Fibroblast of pulmonary artery (primary cell): ENCODE data around the gene CD2.

Experiments used
- DNase-seq: peaks from one replicate; pipeline ENCODE4 v3.0.0-alpha.2; 2010; ENCODE audit warnings: low read depth
- H3K4me3 ChIP-seq: replicated peaks from 2 replicates; pipeline ENCODE4 v1.5.1; 2011; ENCODE audit warnings: low read depth, mild to moderate bottlenecking, control low read depth, low read length, moderate library complexity
- TF ChIP-seq, protein P1 (sequence below): IDR thresholded peaks from 2 replicates; pipeline ENCODE4 v1.5.1; 2011; ENCODE audit warnings: mild to moderate bottlenecking, control low read depth, low read length, inconsistent platforms; ENCODE audit errors: missing control alignments

The CD2 gene

DNA sequence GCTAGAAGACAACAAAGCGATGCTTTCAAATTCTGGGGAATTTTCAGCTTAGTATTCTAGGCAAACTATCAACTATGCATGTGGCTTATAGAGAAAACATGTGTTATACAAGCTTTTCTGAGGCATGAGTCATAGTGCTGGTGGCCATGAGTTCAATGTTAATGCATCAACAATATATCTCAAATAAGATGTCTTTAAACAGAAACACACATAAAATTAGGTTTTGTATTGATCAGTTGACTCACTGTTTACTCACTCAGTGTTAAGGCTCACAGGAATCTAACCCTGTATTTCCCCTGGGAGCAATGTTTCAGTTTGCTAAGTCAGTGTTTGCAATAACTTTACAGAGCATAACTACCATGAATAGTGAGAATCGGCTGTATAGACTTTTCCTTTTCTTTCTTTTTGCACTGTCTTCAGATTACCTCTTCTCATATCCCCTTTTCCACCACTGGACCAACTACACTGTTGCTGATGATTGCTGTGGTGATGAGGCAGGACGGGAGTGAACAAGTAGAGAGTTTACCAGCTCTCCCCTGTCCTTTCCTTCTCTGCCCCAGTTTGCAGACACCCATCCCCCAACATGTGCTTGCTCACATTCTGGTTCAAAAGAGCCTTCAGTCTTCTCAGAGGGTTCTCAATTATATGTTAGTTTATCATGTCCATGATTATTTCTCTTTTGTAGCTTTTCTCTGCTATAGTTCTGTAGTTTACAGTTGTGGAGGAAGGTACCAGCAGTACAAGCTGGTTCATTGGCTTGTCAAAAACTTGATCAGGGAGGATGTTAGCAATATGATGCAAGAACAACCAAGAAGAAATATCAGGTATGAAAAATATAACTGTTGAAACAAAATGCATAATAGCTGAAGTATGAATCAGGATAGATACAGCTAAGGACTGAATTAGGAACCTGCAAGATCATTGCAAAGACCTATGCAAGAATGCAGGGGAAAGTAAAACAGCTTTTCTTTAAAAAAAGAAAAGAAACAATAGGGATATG lies 23.9 kb downstream of the CD2 start:
- TF ChIP-seq, protein P1, sequence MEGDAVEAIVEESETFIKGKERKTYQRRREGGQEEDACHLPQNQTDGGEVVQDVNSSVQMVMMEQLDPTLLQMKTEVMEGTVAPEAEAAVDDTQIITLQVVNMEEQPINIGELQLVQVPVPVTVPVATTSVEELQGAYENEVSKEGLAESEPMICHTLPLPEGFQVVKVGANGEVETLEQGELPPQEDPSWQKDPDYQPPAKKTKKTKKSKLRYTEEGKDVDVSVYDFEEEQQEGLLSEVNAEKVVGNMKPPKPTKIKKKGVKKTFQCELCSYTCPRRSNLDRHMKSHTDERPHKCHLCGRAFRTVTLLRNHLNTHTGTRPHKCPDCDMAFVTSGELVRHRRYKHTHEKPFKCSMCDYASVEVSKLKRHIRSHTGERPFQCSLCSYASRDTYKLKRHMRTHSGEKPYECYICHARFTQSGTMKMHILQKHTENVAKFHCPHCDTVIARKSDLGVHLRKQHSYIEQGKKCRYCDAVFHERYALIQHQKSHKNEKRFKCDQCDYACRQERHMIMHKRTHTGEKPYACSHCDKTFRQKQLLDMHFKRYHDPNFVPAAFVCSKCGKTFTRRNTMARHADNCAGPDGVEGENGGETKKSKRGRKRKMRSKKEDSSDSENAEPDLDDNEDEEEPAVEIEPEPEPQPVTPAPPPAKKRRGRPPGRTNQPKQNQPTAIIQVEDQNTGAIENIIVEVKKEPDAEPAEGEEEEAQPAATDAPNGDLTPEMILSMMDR, result no peak
- DNase-seq, result peak; percentile 67
- no peak overlapping the region for H3K4me3 ChIP-seq

- H3K4me3 ChIP-seq, result no peak overlapping the region
- no peak for DNase-seq
- TF ChIP-seq, protein P1, result no peak
Measured at GRCh38 chr1:116781034-116781433, 26.8 kb downstream of the CD2 start.

GRCh38 chr1:116785006-116785405 lies 30.8 kb downstream of the CD2 start:
- no peak for DNase-seq
- TF ChIP-seq, protein P1, result no peak
- no peak overlapping the region for H3K4me3 ChIP-seq

DNA sequence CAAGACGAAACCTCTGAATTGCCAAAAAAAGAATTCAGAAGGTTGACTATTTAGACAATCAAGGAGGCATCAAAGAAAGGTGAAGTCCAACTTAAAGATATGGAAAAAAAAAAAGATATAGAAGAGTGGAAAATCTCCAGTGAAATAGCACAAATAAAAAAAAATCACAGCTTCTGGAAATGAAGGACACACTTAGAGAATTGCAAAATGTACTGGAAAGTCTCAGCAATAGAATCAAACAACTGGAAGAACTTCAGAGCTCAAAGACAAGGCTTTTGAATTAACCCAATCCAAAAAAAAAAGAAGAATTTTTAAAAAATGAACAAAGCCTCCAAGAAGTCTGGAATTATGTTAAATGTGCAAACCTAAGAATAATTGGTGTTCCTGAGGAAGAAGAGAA lies 31.8 kb downstream of the CD2 start:
- TF ChIP-seq, protein P1, result no peak
- H3K4me3 ChIP-seq, result no peak overlapping the region
- no peak for DNase-seq

DNA sequence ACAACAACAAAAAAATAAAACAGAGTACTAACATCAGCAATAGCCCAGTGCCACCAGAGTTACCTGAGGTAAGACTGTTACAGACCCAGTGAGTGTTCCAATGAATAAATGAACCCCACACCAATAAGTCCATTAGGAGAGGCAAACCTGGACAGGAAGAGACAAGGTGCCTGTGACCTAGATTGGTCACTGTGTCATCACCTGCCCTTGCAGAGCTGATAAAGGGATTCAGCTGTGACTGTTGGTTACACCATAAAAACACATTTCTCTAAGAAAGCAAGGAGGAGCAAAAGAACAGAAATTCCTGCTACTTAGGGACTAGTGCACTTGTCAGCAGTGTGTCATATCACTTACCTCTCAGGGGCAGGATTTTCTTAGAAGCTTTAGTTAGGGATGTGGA lies 37.5 kb downstream of the CD2 start:
- no peak for DNase-seq
- TF ChIP-seq, protein P1, result no peak
- no peak overlapping the region for H3K4me3 ChIP-seq

DNA sequence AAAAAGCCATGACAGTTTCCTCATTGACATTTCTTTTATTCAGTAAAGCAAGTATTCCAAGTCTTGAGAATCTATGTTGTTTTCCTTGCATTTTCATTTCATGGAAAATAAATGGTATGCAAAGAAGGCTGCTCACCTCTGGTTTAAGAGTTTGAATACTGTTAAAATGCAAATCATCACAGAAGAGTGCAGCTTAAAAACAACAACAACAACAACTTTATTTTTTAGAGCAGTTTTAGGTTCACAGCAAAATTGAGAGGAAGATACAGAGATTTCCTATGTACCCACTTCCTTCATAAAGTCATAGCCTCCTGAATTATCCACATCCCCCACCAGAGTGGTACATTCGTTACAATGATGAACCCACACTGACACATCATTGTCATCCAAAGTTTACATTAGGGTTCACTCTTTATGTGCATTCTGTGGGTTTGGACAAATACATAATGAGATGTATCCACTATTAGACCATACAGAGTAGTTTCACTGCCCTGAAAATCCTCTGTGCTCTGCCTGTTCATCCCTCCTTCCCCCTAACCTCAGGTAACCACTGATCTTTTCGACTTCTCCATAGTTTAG lies 39.2 kb downstream of the CD2 start:
- no peak for DNase-seq
- H3K4me3 ChIP-seq, result no peak overlapping the region
- TF ChIP-seq, protein P1, result no peak

DNA sequence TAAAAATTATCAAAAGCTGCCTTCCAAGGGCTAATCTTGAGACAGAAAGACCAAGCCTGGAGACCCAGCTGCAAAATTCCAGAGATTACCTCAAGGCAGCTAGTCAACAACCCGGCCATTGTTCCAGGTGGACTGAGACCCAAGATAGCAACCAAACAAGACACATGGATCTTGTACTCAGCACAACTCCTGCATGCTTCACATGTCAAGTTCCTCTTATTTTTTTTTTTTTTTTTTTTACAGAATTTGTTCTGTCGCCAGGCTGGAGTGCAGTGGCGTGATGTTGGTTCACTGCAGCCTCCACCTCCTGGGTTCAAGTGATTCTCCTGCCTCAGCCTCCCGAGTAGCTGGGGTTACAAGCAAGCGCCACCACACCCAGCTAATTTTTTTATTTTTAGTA lies 40.1 kb downstream of the CD2 start:
- no peak for DNase-seq
- no peak overlapping the region for H3K4me3 ChIP-seq
- TF ChIP-seq, protein P1, result no peak
